Measurements from ENCODE around the gene RBMX.

- TF ChIP-seq POLR2A (IDR thresholded peaks at IDR 0.05) (peak; percentile 58), CTCF (IDR thresholded peaks at IDR 0.05) (peak in 1 of 4 experiments; percentile 4)
Measured at GRCh38 chrX:136909706-136910564, 29.4 kb upstream of the RBMX start.
